SK-N-SH (cell line): ENCODE measurements around the gene FLACC1.

Experiments used
- EZH2phosphoT487 ChIP-seq: fragments of 200-600 bp; sonication (generic); IDR thresholded peaks from 2 replicates; pipeline ENCODE4 v1.6.1; 2017; ENCODE audit warnings: low read depth, mixed run types, mild to moderate bottlenecking, antibody characterized with exemption, moderate library complexity, borderline replicate concordance
- FOXM1 ChIP-seq: IDR thresholded peaks from 2 replicates; pipeline ENCODE4 v1.4.0; 2012; ENCODE audit warnings: low read depth, mild to moderate bottlenecking
- POLR2AphosphoS5 ChIP-seq: IDR thresholded peaks from 2 replicates; pipeline ENCODE4 v1.6.1; 2012; ENCODE audit warnings: low read depth, low read length
- SIN3A ChIP-seq: IDR thresholded peaks from 2 replicates; pipeline ENCODE4 v1.6.1; 2012; ENCODE audit warnings: low read depth, mild to moderate bottlenecking, low read length, moderate library complexity, borderline replicate concordance
- SMC3 ChIP-seq: IDR thresholded peaks from 2 replicates; pipeline ENCODE4 v1.6.1; 2012; ENCODE audit warnings: low read depth, low read length, improper control_type of control experiment
- TF ChIP-seq, protein P1 (sequence below): fragments of 200-600 bp; sonication (generic); IDR thresholded peaks from 2 replicates; pipeline ENCODE4 v1.6.1; 2017; ENCODE audit warnings: antibody characterized with exemption, mild to moderate bottlenecking, moderate library complexity
- TF ChIP-seq, protein P2 (sequence below): IDR thresholded peaks from 2 replicates; pipeline ENCODE4 v1.4.0; 2012; ENCODE audit warnings: low read depth, borderline replicate concordance
- TF ChIP-seq, protein P3 (sequence below): IDR thresholded peaks from 2 replicates; pipeline ENCODE4 v1.6.1; 2012; ENCODE audit warnings: mild to moderate bottlenecking, low read depth, low read length, moderate library complexity

DNA sequence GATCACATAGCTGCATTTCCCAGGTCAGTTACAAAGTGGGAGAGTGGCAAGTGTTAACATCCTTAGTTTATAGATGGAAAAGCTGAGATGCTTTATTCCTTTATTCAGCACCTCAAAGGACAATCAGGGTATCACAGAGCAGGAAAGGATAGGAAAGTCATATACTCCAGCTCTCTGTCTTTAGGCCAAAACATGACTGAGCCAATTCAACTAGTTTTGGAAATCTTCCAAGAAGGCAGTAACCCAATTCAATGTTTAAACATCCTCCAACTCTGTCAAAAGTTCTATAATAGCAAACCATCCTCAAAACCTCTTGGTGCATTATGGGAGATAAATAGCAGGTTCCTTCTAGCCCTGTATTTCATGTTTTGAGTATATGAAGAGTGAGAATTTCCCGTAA lies 71.6 kb downstream of the FLACC1 start:
- TF ChIP-seq, protein P1, sequence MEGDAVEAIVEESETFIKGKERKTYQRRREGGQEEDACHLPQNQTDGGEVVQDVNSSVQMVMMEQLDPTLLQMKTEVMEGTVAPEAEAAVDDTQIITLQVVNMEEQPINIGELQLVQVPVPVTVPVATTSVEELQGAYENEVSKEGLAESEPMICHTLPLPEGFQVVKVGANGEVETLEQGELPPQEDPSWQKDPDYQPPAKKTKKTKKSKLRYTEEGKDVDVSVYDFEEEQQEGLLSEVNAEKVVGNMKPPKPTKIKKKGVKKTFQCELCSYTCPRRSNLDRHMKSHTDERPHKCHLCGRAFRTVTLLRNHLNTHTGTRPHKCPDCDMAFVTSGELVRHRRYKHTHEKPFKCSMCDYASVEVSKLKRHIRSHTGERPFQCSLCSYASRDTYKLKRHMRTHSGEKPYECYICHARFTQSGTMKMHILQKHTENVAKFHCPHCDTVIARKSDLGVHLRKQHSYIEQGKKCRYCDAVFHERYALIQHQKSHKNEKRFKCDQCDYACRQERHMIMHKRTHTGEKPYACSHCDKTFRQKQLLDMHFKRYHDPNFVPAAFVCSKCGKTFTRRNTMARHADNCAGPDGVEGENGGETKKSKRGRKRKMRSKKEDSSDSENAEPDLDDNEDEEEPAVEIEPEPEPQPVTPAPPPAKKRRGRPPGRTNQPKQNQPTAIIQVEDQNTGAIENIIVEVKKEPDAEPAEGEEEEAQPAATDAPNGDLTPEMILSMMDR = no peak
- no peak for TF ChIP-seq SMC3
- TF ChIP-seq, protein P2, sequence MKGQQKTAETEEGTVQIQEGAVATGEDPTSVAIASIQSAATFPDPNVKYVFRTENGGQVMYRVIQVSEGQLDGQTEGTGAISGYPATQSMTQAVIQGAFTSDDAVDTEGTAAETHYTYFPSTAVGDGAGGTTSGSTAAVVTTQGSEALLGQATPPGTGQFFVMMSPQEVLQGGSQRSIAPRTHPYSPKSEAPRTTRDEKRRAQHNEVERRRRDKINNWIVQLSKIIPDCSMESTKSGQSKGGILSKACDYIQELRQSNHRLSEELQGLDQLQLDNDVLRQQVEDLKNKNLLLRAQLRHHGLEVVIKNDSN = no peak
- TF ChIP-seq EZH2phosphoT487 = no peak
- TF ChIP-seq, protein P3, sequence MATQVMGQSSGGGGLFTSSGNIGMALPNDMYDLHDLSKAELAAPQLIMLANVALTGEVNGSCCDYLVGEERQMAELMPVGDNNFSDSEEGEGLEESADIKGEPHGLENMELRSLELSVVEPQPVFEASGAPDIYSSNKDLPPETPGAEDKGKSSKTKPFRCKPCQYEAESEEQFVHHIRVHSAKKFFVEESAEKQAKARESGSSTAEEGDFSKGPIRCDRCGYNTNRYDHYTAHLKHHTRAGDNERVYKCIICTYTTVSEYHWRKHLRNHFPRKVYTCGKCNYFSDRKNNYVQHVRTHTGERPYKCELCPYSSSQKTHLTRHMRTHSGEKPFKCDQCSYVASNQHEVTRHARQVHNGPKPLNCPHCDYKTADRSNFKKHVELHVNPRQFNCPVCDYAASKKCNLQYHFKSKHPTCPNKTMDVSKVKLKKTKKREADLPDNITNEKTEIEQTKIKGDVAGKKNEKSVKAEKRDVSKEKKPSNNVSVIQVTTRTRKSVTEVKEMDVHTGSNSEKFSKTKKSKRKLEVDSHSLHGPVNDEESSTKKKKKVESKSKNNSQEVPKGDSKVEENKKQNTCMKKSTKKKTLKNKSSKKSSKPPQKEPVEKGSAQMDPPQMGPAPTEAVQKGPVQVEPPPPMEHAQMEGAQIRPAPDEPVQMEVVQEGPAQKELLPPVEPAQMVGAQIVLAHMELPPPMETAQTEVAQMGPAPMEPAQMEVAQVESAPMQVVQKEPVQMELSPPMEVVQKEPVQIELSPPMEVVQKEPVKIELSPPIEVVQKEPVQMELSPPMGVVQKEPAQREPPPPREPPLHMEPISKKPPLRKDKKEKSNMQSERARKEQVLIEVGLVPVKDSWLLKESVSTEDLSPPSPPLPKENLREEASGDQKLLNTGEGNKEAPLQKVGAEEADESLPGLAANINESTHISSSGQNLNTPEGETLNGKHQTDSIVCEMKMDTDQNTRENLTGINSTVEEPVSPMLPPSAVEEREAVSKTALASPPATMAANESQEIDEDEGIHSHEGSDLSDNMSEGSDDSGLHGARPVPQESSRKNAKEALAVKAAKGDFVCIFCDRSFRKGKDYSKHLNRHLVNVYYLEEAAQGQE = no peak
- TF ChIP-seq FOXM1 = no peak
- TF ChIP-seq POLR2AphosphoS5 = no peak
- TF ChIP-seq SIN3A = no peak
